ENCODE data around the gene PRR22. TPM values are rescaled to one million over a fixed set of nuclear protein-coding genes. Genes with fewer than 3 reads are reported as not detected.

The PRR22 gene
- 3.0 and 20.7 TPM in 2 replicates for total RNA-seq (2011; cell fraction: chromatin; rRNA removed; ENCODE audit: low replicate concordance)
- total RNA-seq (2011; cell fraction: nucleolus; rRNA removed) = 16.2 and 19.2 TPM in 2 replicates
- total RNA-seq (2011; cell fraction: nucleoplasm; rRNA removed) = 7.0 and 8.5 TPM in 2 replicates
- total RNA-seq (2014; rRNA removed) (5.4 and 8.0 TPM in 2 replicates), total RNA-seq (2014; rRNA removed; fragmentation: Illumina TruSeq; extraction: Trizol) (0.11 and 0.22 TPM in 2 replicates), total RNA-seq (2015; rRNA removed; fragmentation: Illumina TruSeq; extraction: Trizol) (1.9 and 2.7 TPM in 2 replicates), total RNA-seq (2021) (9.3 and 12.0 TPM in 2 replicates), polyA plus RNA-seq (2011; rRNA removed) (1.4 and 2.2 TPM in 2 replicates), polyA plus RNA-seq (2014; fragmentation: Illumina TruSeq; extraction: Trizol) (1.1 and 3.7 TPM in 2 replicates), polyA plus RNA-seq (2014; fragmentation: Nextera tagmentation; extraction: Ambion mirVana) (under 1 TPM in 1 of 2 experiments, not detected in 1; 0.03 TPM), polyA plus RNA-seq (2014; rRNA removed) (8.5 and 8.9 TPM in 2 replicates), polyA minus RNA-seq (2011; rRNA and poly(A)+ RNA removed) (0.12 and 0.18 TPM in 2 replicates), Bru-seq, nascent RNA (percentile 49 among the genes with signal in this experiment), BruChase-seq, experiment 1, labeled RNA remaining after a 2-hour chase (percentile 47 among the genes with signal in this experiment), BruChase-seq, experiment 2, labeled RNA remaining after a 6-hour chase (percentile 47 among the genes with signal in this experiment)
- 1.5 and 4.4 TPM in 2 replicates for polyA plus RNA-seq (2011; cell fraction: cytosol; rRNA removed)
- 19.6 and 56.2 TPM in 2 replicates for polyA plus RNA-seq (2011; cell fraction: nucleus; rRNA removed)
- polyA plus RNA-seq (2012) = 4.2 and 5.5 TPM in 2 replicates
- polyA minus RNA-seq (2011; cell fraction: cytosol; rRNA and poly(A)+ RNA removed) = not detected in 2 replicates
- 2.7 and 3.5 TPM in 2 replicates for polyA minus RNA-seq (2011; cell fraction: nucleus; rRNA and poly(A)+ RNA removed)
- long read RNA-seq, experiment 1, transcript PRR22-201 (1 exons, 1,640 nt) = major isoform, 9 of 10 reads
- long read RNA-seq, experiment 1, partial matches to known transcripts = 0 of 10 reads
- long read RNA-seq, experiment 1, other reads (novel, unspliced or antisense) = 0 of 10 reads
- long read RNA-seq, experiment 2, partial matches to known transcripts = 1 of 1 reads
- long read RNA-seq, experiment 2, other reads (novel, unspliced or antisense) = 0 of 1 reads
- long read RNA-seq, experiment 3 = 0 reads

GRCh38 chr19:5784581-5785147 lies at the start of gene PRR22:
TSS of gene PRR22 (minus strand) at chr19:5784746. CDS start at chr19:5784660, 86 bp downstream.
- BruUV-seq (replicated peaks) = no TSS peak
- Histone ChIP-seq H3K9me1 (ENCODE audit: control insufficient read depth, insufficient read depth, low read length) (no peaks in the 10 kb centered on the region), H3K9me3 (replicated peaks; ENCODE audit: control insufficient read depth, insufficient read depth, low read depth, low read length) (no peaks in the 10 kb centered on the region), H3K27me3 (ENCODE audit: control insufficient read depth in 2 of 2, insufficient read depth in 2 of 2, low read length in 2 of 2) (no peaks in the 10 kb centered on the region; a peak in 1 of 5 replicates), H3K36me3 (ENCODE audit: control insufficient read depth, insufficient read depth, low read length) (peaks cover 63% of the 10 kb centered on the region), H3K79me2 (ENCODE audit: control insufficient read depth, insufficient read depth, low read length) (peaks cover 8% of the 10 kb centered on the region), H3K9ac (ENCODE audit: insufficient read depth in 1 of 2, low read depth in 2 of 2, low read length in 2 of 2) (no peak within 1 kb of the TSS; a peak in 1 of 4 replicates), H4K20me1 (replicated peaks; ENCODE audit: control insufficient read depth, insufficient read depth, low read length) (0 out of 2 replicates have a peak, but pooled peaks cover 4% of the 10 kb centered on the region), H3K27ac (ENCODE audit: extremely low read depth, low read depth, low read length) (no peak within 1 kb of the TSS), H3K4me2 (ENCODE audit: insufficient read depth, low read length) (no peak within 1 kb of the TSS), H2AFZ (ENCODE audit: low read depth, low read length) (no peak within 1 kb of the TSS), H3K4me3 (no peak within 1 kb of the TSS), H3K4me1 (replicated peaks in 1 of 2; ENCODE audit: control insufficient read depth in 2 of 2, insufficient read depth in 2 of 2, low read length in 2 of 2) (peaks cover 0 to 52% of the 10 kb centered on the region in 2 experiments; a peak in 2 of 5 replicates)
- CTCF ChIA-PET (ENCODE audit: low intra/inter-chr PET ratio) = no interaction called here
- in situ Hi-C loops (cut with MboI) = no loop called here
- intact Hi-C loops (cut with micrococcal nuclease) = no loop called here
- POLR2A ChIA-PET = interaction anchor here (0.6 to 1.0 kb wide), 3 partner anchors 95 to 308 kb away, joined by 3 to 4 read pairs (median 3); no protein-coding TSS in a partner anchor
- WGBS (ENCODE audit: insufficient coverage, low coverage, missing lambda C conversion rate) = 95% methylated on average over 15 of the region's 15 CpGs
- DNase-seq (ENCODE audit: extremely low read depth in 1 of 4, low spot score in 3 of 4) (peak in 2 of 4 experiments; percentile 18 to 29), ATAC-seq (peak; percentile 6; the same call in 2 of the 3 replicates), FAIRE-seq (no peak)
- TF ChIP-seq ZNF583 (CRISPR knock-in tag; IDR thresholded peaks at IDR 0.05) (no peak), ZNF512 (tag; IDR thresholded peaks at IDR 0.05) (no peak), DIDO1 (tag; IDR thresholded peaks at IDR 0.05; ENCODE audit: low read depth) (no peak), TGIF2 (CRISPR knock-in tag; IDR thresholded peaks at IDR 0.05) (no peak), CGGBP1 (CRISPR knock-in tag; IDR thresholded peaks at IDR 0.05) (no peak), BCOR (IDR thresholded peaks at IDR 0.05) (0 out of 2 replicates have a peak, but pooled peaks have one; percentile 12), THRA (IDR thresholded peaks at IDR 0.05) (no peak), HDAC8 (tag; IDR thresholded peaks at IDR 0.05) (no peak), IRF9 (tag; IDR thresholded peaks at IDR 0.05) (no peak), ZNF695 (CRISPR knock-in tag; IDR thresholded peaks at IDR 0.05) (no peak), ARHGAP35 (IDR thresholded peaks at IDR 0.05; ENCODE audit: partially characterized antibody) (no peak), POLR2G (IDR thresholded peaks at IDR 0.05; ENCODE audit: low read depth, low read length) (peak; percentile 52), RFX5 (IDR thresholded peaks at IDR 0.05; ENCODE audit: low read depth, low read length) (no peak), NR4A1 (CRISPR knock-in tag; IDR thresholded peaks at IDR 0.05) (no peak), NR4A1 (tag; IDR thresholded peaks at IDR 0.05) (no peak)

Data from K562 (cell line).